ENCODE measurements around the gene SCGB1C2.
"Not testable (repeated sequence)": the region's sequence is repeated elsewhere in the genome, so short reads cannot be mapped to it uniquely, and the experiment has no call there.

SCGB1C2 gene

GRCh38 chr17:149231-149630 is 11.9 kb downstream of the SCGB1C2 start:
- DNase-seq: no peak

DNA sequence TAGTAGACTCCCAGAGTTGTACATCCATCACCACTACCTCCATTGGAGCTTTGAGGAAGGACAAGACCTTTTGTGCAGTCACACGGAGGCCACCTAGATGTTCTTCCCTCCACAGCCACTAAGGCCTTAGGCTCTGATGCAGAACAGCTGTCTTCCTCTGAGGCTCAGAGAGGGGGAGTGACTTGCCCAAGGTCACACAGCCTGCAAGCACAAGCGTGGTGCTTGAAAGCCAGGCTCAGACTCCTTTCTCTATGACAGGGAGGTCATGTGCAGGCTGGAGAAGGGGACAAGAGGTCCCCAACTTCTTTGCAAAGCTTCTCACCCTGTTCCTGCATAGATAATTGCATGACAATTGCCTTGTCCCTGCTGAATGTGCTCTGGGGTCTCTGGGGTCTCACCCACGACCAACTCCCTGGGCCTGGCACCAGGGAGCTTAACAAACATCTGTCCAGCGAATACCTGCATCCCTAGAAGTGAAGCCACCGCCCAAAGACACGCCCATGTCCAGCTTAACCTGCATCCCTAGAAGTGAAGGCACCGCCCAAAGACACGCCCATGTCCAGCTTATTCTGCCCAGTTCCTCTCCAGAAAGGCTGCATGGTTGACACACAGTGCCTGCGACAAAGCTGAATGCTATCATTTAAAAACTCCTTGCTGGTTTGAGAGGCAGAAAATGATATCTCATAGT is 12.7 kb downstream of the SCGB1C2 start:
- no peak for DNase-seq

- no peak for DNase-seq
These were observed 13.6 kb downstream of the SCGB1C2 start for GRCh38 chr17:151004-151403.

- DNase-seq: no peak
These were observed 14.8 kb downstream of the SCGB1C2 start for GRCh38 chr17:151886-152859.

DNA sequence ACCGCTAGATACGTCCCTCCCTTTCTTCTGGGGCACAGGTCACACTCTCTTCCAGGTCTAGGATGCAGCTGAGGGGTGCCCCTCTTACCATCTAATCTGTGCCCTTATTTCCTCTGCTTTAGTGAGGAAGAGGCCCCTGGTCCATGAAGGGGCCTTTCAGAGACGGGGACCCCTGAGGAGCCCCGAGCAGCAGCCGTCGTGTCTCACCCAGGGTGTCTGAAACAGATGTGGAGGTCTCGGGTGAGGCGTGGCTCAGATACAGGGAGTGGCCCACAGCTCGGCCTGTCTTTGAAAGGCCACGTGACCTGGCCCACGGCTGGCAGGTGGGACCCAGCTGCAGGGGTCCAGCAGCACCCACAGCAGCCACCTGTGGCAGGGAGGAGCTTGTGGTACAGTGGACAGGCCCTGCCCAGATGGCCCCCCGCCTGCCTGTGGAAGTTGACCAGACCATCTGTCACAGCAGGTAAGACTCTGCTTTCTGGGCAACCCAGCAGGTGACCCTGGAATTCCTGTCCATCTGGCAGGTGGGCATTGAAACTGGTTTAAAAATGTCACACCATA is 15.6 kb downstream of the SCGB1C2 start:
- DNase-seq: no peak

- DNase-seq: no peak
These were observed 16.5 kb downstream of the SCGB1C2 start for GRCh38 chr17:153851-154250.

GRCh38 chr17:155576-155975 is 18.2 kb downstream of the SCGB1C2 start:
- DNase-seq: no peak

- DNase-seq: no peak
These were observed 18.8 kb downstream of the SCGB1C2 start for GRCh38 chr17:156094-156621.

GRCh38 chr17:156946-157345 is 19.6 kb downstream of the SCGB1C2 start:
- no peak for DNase-seq

- DNase-seq: no peak
These were observed 20.5 kb downstream of the SCGB1C2 start for GRCh38 chr17:157901-158300.

DNA sequence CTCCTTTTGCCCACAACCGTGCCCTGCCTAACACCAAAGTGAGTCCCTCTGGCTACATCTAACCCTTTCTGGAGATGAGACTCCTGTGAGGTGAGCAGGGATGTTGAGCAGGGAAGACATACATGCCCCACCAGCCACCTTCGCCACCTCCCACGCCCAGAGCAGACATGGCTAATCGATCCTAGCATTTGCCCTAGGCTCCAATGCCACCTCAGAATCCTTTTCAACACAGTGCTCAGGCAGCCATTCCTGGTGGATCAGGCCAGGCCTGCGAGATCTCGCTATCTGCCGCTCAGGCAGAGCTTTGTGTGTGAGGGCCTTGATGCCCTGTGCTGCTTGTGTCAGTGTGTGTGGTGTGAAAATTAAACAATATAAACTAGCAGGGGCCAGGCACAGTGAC is 21.0 kb downstream of the SCGB1C2 start:
- no peak for DNase-seq

GRCh38 chr17:159609-160008 is 22.2 kb downstream of the SCGB1C2 start:
- DNase-seq: no peak

- DNase-seq: no peak
These were observed 23.0 kb downstream of the SCGB1C2 start for GRCh38 chr17:160336-160735.

- no peak for DNase-seq
These were observed 24.1 kb downstream of the SCGB1C2 start for GRCh38 chr17:161481-161880.

DNA sequence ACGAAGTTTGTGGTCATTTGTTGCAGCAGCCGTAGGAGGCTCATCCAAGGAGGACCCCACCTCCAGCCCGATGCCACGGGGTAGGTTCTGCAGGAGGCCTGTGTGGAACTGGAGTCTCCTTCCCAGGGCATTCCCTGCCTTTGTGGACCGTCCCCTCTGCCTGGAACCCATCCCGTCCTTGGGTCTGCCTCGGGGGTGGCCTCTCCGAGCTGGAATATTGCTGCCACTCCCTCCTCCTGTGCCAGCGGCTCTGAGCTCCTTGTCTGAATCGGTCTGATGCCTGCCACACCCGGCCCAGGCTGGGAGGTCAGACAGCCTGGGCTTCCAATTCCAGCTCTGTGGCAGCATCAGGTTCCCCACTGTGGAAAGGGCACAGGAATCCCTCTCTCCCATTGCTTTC is 25.3 kb downstream of the SCGB1C2 start:
- DNase-seq: no peak

DNA sequence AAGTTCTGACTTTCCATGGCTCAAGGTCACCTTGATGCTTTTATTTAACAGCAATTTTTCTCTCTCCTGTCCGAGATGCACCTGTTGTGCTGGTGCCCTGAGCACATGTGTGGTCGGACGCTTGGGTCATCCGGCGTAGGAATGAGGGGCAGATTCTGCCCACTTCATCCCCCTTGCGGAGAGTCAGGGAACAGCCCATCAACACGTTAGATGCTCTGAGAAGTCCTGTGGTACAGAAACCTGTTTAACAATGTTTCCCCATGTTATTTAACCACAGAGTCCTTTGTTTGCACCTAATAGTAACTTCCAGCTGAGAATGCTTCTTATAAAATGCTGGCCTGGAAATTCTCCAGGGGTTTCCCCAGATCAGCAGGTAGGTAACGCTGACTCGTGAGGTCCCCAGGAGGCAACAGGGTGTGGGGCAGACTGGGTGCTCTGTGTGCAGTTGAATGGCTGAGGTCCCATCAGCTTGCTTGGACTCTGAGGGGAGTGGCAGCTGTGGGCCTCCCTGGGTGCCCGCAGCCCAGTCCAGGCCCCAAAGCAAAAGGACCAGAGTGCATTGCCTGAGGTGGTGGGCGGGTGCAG is 26.2 kb downstream of the SCGB1C2 start:
- DNase-seq: no peak

GRCh38 chr17:164303-165235 is 27.2 kb downstream of the SCGB1C2 start:
- DNase-seq: peak; percentile 7 to 38

DNA sequence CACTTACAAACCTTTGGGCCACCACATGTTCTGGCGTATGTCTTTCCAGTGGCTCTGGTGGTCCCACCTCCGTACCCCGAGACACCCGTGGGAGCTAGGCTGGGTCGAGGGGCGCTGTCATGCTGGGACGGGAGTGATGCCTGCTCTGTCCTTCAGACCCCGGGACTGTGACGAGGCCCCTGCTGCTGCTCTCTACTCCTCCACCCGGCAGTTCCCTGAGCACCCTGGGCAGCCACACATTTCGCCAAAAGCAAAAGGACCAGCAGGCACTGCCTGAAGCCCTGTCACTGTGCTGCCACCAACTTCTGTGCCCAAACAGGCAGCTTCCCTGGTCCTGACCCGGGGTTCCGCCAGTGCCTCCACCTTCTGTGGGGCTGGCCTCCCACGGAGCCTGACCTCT is 28.6 kb downstream of the SCGB1C2 start:
- no peak for DNase-seq

GRCh38 chr17:168614-169013 is 31.2 kb downstream of the SCGB1C2 start:
- DNase-seq: not testable (repeated sequence)

DNA sequence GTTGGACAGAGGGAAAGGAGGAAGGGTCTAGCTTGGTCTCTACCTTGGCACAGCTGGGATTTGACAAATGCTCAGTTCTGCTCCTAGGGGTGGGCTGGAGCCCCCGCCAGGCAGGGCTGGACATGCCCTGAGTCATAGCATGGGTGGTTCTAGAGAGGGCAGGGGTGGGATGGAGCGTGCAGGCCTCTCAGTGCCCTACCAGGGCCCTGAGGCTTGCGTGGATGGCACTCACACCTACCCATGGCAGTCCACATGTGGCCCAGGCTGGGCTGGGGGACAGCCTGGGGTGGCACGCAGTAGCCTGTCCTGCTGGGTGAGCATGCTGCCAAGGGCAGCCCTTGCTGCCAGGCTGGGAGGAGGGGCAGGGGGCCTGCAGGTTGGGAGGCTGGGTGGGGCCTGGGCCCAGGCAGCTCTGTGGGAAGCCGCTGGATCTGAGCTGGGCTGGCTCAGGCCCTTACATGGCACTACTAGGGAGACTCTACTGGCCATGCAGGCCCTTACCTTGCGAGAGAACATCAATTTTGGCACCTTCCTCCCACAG is 32.8 kb downstream of the SCGB1C2 start:
- DNase-seq: no peak

GRCh38 chr17:171871-172270 is 34.5 kb downstream of the SCGB1C2 start:
- DNase-seq: no peak

GRCh38 chr17:172401-172800 is 35.0 kb downstream of the SCGB1C2 start:
- no peak for DNase-seq

Measured in Kasumi-1 (cell line).